ENCODE results near the gene ELAVL2.

Gene ELAVL2

GRCh38 chr9:23682891-23683431, 143.1 kb downstream of the ELAVL2 start:
- H3K4me3 ChIP-seq (ENCODE audit: low read depth, low read length, poor library complexity, severe bottlenecking): no peak overlapping the region
- H3K9me3 ChIP-seq (ENCODE audit: low read length): no peaks in the 10 kb centered on the region
- H3K9ac ChIP-seq (ENCODE audit: low read length): no peak overlapping the region
- H3K4me2 ChIP-seq (ENCODE audit: low read length): no peak overlapping the region
- H3K9me2 ChIP-seq (ENCODE audit: low read depth, low read length): no peaks in the 10 kb centered on the region
- no peaks in the 10 kb centered on the region for H3K4me1 ChIP-seq (ENCODE audit: insufficient read depth, low read length, severe bottlenecking)
- no peaks in the 10 kb centered on the region for H4K20me1 ChIP-seq (ENCODE audit: insufficient read depth, low read length)
- no peak overlapping the region for H2AFZ ChIP-seq (ENCODE audit: low read length)
- no peaks in the 10 kb centered on the region for H3K27me3 ChIP-seq (ENCODE audit: insufficient read depth, low read length)
- no peak for TF ChIP-seq CTCF (IDR thresholded peaks at IDR 0.05; ENCODE audit: low read length)
- TF ChIP-seq EZH2 (IDR thresholded peaks at IDR 0.05; ENCODE audit: borderline replicate concordance, low read length): no peak
- no peak overlapping the region for H3K27ac ChIP-seq (ENCODE audit: low read depth, low read length, poor library complexity, severe bottlenecking)
- H3K36me3 ChIP-seq (ENCODE audit: insufficient read depth, low read length): no peaks in the 10 kb centered on the region
- H3K79me2 ChIP-seq (ENCODE audit: insufficient read depth, low read length): no peaks in the 10 kb centered on the region
- H3F3A ChIP-seq (ENCODE audit: insufficient read depth, low read length): no peaks in the 10 kb centered on the region

GRCh38 chr9:23682352-23682751, 143.7 kb downstream of the ELAVL2 start:
- Histone ChIP-seq H3K9ac (ENCODE audit: low read length) (no peak overlapping the region), H3K36me3 (ENCODE audit: insufficient read depth, low read length) (no peaks in the 10 kb centered on the region), H3K4me1 (ENCODE audit: insufficient read depth, low read length, severe bottlenecking) (no peaks in the 10 kb centered on the region), H2AFZ (ENCODE audit: low read length) (no peak overlapping the region), H3F3A (ENCODE audit: insufficient read depth, low read length) (no peaks in the 10 kb centered on the region), H3K9me2 (ENCODE audit: low read depth, low read length) (no peaks in the 10 kb centered on the region), H3K27ac (ENCODE audit: low read depth, low read length, poor library complexity, severe bottlenecking) (no peak overlapping the region), H3K4me2 (ENCODE audit: low read length) (no peak overlapping the region), H3K4me3 (ENCODE audit: low read depth, low read length, poor library complexity, severe bottlenecking) (no peak overlapping the region), H3K79me2 (ENCODE audit: insufficient read depth, low read length) (no peaks in the 10 kb centered on the region), H3K9me3 (ENCODE audit: low read length) (no peaks in the 10 kb centered on the region), H3K27me3 (ENCODE audit: insufficient read depth, low read length) (no peaks in the 10 kb centered on the region), H4K20me1 (ENCODE audit: insufficient read depth, low read length) (no peaks in the 10 kb centered on the region)
- TF ChIP-seq EZH2 (IDR thresholded peaks at IDR 0.05; ENCODE audit: borderline replicate concordance, low read length) (no peak), CTCF (IDR thresholded peaks at IDR 0.05; ENCODE audit: low read length) (no peak)

GRCh38 chr9:23677446-23677845, 148.6 kb downstream of the ELAVL2 start:
- Histone ChIP-seq H3K36me3 (ENCODE audit: insufficient read depth, low read length) (no peaks in the 10 kb centered on the region), H3F3A (ENCODE audit: insufficient read depth, low read length) (no peaks in the 10 kb centered on the region), H3K9me3 (ENCODE audit: low read length) (no peaks in the 10 kb centered on the region), H3K4me2 (ENCODE audit: low read length) (no peak overlapping the region), H2AFZ (ENCODE audit: low read length) (no peak overlapping the region), H3K27ac (ENCODE audit: low read depth, low read length, poor library complexity, severe bottlenecking) (no peak overlapping the region), H3K4me1 (ENCODE audit: insufficient read depth, low read length, severe bottlenecking) (no peaks in the 10 kb centered on the region), H3K79me2 (ENCODE audit: insufficient read depth, low read length) (no peaks in the 10 kb centered on the region), H3K9me2 (ENCODE audit: low read depth, low read length) (no peaks in the 10 kb centered on the region), H3K27me3 (ENCODE audit: insufficient read depth, low read length) (no peaks in the 10 kb centered on the region), H3K4me3 (ENCODE audit: low read depth, low read length, poor library complexity, severe bottlenecking) (no peak overlapping the region), H4K20me1 (ENCODE audit: insufficient read depth, low read length) (no peaks in the 10 kb centered on the region), H3K9ac (ENCODE audit: low read length) (no peak overlapping the region)
- TF ChIP-seq EZH2 (IDR thresholded peaks at IDR 0.05; ENCODE audit: borderline replicate concordance, low read length): no peak
- TF ChIP-seq CTCF (IDR thresholded peaks at IDR 0.05; ENCODE audit: low read length): no peak
